Small intestine (tissue), 16 donors: ENCODE data around the gene CTXND1. TPM values are rescaled to one million over a fixed set of nuclear protein-coding genes. Genes with fewer than 3 reads are reported as not detected.
"Not testable (repeated sequence)": the region's sequence is repeated elsewhere in the genome, so short reads cannot be mapped to it uniquely, and the experiment has no call there.

ENCODE experiments used
- DNase-seq, 2 donors: peaks; one replicate each; pipeline versions ENCODE4 v3.0.0 to v3.0.0-alpha.2; 2013
- FAIRE-seq: peaks from 2 replicates; lab custom pipeline; 2012; peaks lifted over from hg19 to GRCh38; lab: Jason Lieb, UNC
- H3K27ac ChIP-seq, 3 donors: one replicate each; pipeline ENCODE4 v1.5.1; 2013; ENCODE audit warnings: low read length in 2 of 3, mild to moderate bottlenecking in 2 of 3, control low read depth in 1 of 3, inconsistent platforms in 1 of 3, low read depth in 1 of 3, moderate library complexity in 1 of 3
- H3K27me3 ChIP-seq, 3 donors: one replicate each; pipeline ENCODE4 v1.6.1; 2013; ENCODE audit warnings: low read length in 3 of 3, inconsistent platforms in 1 of 3; ENCODE audit not compliant: control insufficient read depth in 3 of 3, insufficient read depth in 3 of 3
- H3K36me3 ChIP-seq, 3 donors: one replicate each; pipeline ENCODE4 v1.6.1; 2013; ENCODE audit warnings: low read length in 3 of 3, inconsistent platforms in 1 of 3, low read depth in 1 of 3, mild to moderate bottlenecking in 1 of 3, moderate library complexity in 1 of 3; ENCODE audit not compliant: control insufficient read depth in 3 of 3, insufficient read depth in 2 of 3
- H3K4me1 ChIP-seq, 3 donors: one replicate each; pipeline ENCODE4 v1.6.1; 2013; ENCODE audit warnings: low read length in 2 of 3, inconsistent platforms in 1 of 3, low read depth in 1 of 3, mild to moderate bottlenecking in 1 of 3, moderate library complexity in 1 of 3; ENCODE audit not compliant: control insufficient read depth in 3 of 3, insufficient read depth in 2 of 3
- H3K4me3 ChIP-seq, 3 donors: one replicate each; pipeline ENCODE4 v1.5.1; 2013; ENCODE audit warnings: low read length in 3 of 3, control low read depth in 1 of 3, inconsistent platforms in 1 of 3, low read depth in 1 of 3, mild to moderate bottlenecking in 1 of 3, moderate library complexity in 1 of 3
- H3K9me3 ChIP-seq, 2 donors: one replicate each; pipeline ENCODE4 v1.6.1; 2013; ENCODE audit warnings: low read depth in 1 of 2, low read length in 1 of 2; ENCODE audit not compliant: control insufficient read depth in 2 of 2, insufficient read depth in 1 of 2
- WGBS, 3 donors: extraction: QIAGEN DNeasy Blood & Tissue Kit; methylation state at CpG; one replicate each; pipeline ENCODE4 v1.1.7; 2013; 5-methylcytosine and 5-hydroxymethylcytosine counted together
- long read RNA-seq, 10 donors: transcript quantifications; one replicate each; lab custom pipeline, GENCODE V29; 2026
- polyA plus RNA-seq, 4 donors: library from polyadenylated mRNA; stranded (reverse) in 3 of 4; unstranded in 1 of 4; fragments of 200-250 nt in 3 of 4; fragments of 120-200 nt in 1 of 4; gene quantifications; one replicate each; pipeline versions ENCODE4 v1.2.1 to v1.2.3, GENCODE V29; 2013
- donor health status: healthy with polysubstance abuse.
- donor health status: control.
- donor health status: control.
- donor health status: Bipolar disorder and iron deficiency.
- donor health status: healthy.

Gene CTXND1
- polyA plus RNA-seq, result 10 to 100 TPM in 1 of 4 donors, 1 to 10 TPM in 1, under 1 TPM in 2; under 0.01 to 12.8 (median 0.61) TPM
- long read RNA-seq, donor 1, result 0 reads
- long read RNA-seq, donor 2, result 0 reads
- long read RNA-seq, donor 3, result 0 reads
- long read RNA-seq, donor 4, result 0 reads
- long read RNA-seq, donor 5, result 0 reads
- long read RNA-seq, donor 6, result 0 reads
- long read RNA-seq, donor 7, full-length matches to known transcripts, result 1 of 1 reads
- long read RNA-seq, donor 7, partial matches to known transcripts, result 0 of 1 reads
- long read RNA-seq, donor 7, other reads (novel, unspliced or antisense), result 0 of 1 reads
- long read RNA-seq, donor 8, result 0 reads
- long read RNA-seq, donor 9, result 0 reads
- long read RNA-seq, donor 10, full-length matches to known transcripts, result 4 of 4 reads
- long read RNA-seq, donor 10, partial matches to known transcripts, result 0 of 4 reads
- long read RNA-seq, donor 10, other reads (novel, unspliced or antisense), result 0 of 4 reads

DNA sequence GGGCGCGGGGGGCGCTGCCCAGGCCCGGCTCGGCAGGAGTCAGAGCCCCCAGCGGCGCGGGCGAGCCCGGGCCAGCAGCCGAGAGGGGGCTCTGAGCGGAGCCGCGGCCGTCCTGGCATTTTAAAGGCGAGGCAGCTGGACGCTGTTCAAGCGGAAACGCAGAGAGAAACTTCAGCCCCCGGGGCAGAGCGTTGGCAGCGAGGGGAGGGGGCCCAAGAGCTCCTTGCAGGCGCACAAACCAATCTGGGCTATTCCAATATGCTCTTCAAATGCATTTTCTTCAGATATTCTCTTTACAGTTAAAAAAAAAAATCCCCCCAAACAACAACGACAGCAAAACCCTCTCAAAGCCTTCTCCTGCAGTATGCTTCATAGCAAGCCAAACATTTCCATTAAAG lies at the start of gene CTXND1:
TSS of gene CTXND1 (minus strand) at position 93 of the 398 bp plus-strand sequence. CDS start 50,264 bp downstream, outside the sequence.
- DNase-seq, result peak in 1 of 2 donors; percentile 59
- Histone ChIP-seq H3K27ac (peak within 1 kb of the TSS in 1 of 3 donors; percentile 21), H3K36me3 (no peaks in the 10 kb centered on the region), H3K27me3 (peaks cover 5 to 30% (median 18%) of the 10 kb centered on the region in 3 donors), H3K9me3 (no peaks in the 10 kb centered on the region), H3K4me1 (no peaks in the 10 kb centered on the region), H3K4me3 (peak within 1 kb of the TSS in 1 of 3 donors; percentile 45)
- no peak for FAIRE-seq
- WGBS, 3 donors, result 1 to 2% (median 2%) methylated on average over 18 to 24 of the region's 24 CpGs

DNA sequence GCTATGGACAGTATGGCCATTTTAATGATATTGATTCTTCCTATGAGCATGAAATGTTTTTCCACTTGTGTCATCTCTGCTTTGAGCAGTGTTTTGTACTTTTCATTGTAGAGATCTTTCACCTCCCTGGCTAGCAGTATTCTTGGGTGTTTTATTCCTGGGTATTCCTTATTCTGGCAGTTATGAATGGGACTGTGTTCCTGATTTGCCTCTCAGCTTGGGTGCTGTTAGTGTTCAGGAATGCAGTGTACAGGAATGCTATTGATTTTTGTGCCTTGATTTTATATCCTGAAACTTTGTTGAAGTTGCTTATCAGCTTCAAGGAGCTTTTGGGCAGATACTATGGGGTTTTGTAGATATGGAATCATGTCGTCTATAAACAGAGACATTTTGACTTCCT lies 49.5 kb upstream of the CTXND1 start:
- Histone ChIP-seq H3K27ac (no peak overlapping the region), H3K36me3 (no peaks in the 10 kb centered on the region), H3K27me3 (no peaks in the 10 kb centered on the region), H3K9me3 (no peaks in the 10 kb centered on the region), H3K4me3 (no peak overlapping the region), H3K4me1 (no peaks in the 10 kb centered on the region)
- WGBS, 3 donors, result 19 to 44% (median 40%) methylated on average over 1 of the region's 1 CpG
- no peak for DNase-seq
- no peak for FAIRE-seq

DNA sequence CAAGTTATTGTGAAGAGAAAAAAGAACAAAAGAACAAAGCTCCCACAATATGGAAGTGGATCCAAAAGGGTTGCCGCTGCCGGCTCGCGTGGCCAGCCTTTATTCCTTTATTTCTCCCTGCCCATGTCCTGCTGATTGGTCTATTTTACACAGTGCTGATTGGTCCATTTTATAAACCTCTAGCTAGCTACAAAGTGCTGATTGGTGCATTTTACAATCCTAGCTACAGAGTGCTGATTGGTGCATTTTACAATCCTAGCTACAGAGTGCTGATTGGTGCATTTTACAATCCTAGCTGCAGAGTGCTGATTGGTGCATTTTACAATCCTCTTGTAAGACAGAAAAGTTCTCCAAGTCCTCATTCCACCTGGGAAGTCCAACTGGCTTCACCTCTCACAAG lies 43.8 kb upstream of the CTXND1 start:
- not testable (repeated sequence) for DNase-seq, H3K9me3 ChIP-seq, H3K27ac ChIP-seq, H3K36me3 ChIP-seq, FAIRE-seq, H3K27me3 ChIP-seq, H3K4me1 ChIP-seq, H3K4me3 ChIP-seq
- 89 to 98% (median 96%) methylated on average over 4 of the region's 4 CpGs for WGBS, 3 donors

DNA sequence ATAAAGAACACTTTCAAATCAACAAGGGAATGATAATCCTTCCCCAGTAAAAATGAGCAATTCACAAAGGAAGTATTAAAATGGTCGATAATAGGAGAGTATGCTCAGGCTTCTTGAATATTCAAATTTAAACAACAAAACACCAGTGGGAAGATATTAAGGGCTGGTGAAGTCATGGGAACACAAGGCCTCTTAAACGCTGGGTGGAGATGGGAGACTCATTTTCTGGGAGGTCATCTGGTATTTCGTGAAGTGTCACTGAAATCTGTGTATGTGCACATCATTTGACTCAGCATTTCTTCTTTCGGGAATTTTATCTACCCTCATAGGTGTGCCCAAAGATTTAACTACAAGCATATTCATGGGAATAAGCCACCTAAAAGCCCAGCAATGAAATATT lies 40.1 kb upstream of the CTXND1 start:
- FAIRE-seq, result no peak
- H3K9me3 ChIP-seq, result no peaks in the 10 kb centered on the region
- DNase-seq, result no peak
- no peaks in the 10 kb centered on the region for H3K36me3 ChIP-seq
- no peak overlapping the region for H3K27ac ChIP-seq
- no peak overlapping the region for H3K4me3 ChIP-seq
- no peaks in the 10 kb centered on the region for H3K4me1 ChIP-seq
- H3K27me3 ChIP-seq, result no peaks in the 10 kb centered on the region
- WGBS, 3 donors, result 85 to 86% (median 86%) methylated on average over 4 of the region's 4 CpGs

DNA sequence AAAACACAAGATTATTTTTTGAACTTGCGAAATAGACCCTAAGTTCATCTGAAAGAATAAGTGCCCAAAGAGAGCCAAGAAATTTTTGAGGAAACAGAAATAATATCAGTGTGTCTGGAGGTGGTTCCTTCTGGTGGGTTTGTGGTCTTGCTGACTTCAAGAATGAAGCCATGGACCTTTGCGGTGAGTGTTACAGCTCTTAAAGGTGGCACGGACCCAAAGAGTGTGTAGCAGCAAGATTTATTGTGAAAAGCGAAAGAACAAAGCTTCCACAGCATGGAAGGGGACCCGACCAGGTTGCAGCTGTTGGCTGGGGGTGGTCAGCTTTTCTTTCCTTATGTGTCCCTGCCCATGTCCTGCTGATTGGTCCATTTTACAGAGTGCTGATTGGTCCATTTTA lies 38.9 kb upstream of the CTXND1 start:
- not testable (repeated sequence) for DNase-seq, H3K4me1 ChIP-seq, FAIRE-seq

DNA sequence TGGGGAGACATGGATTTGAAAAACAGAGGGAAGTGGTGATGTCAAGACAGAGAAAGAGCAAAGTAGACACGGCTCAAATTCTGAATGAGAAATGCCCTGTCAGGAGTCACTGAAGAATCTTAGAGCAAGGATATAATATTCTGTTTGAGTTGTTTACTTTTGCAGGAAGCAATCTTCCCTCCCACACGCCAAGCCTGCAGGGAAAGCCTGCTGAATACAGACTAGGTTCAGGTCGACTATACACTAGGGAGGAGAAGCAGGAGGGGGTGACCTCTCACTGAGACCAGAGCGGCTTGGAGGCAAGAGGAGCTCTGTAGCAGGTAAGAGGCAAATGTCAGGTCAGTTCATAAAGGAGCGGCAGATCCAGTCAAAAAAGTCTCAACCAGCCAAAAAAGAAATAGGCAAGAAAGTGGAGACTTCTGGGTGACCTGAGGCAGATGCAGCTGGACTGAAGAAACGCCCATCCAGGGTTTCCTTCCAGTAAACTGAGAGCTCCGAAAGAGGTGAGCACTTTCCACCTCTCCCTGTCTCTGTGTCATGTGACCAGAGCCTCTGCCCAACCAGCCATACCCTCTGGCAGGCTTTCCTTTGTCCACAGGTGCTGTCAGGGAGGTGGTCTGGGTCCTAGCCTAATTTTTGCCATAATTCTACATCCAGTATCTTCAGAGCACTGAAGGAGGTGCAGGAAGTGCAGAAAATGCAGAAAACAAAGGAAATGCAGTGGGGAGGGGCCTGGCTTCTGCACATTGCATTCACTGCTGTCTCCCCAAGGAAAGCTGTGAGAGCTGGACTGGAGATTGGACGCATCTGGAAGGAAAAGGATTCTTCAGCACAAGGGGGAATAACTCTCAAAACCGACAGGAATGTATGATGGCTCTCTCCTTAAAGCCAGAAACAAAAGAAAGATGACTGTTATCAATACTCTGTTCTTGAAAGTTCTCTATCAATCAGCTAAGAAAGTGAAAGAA lies 37.8 kb upstream of the CTXND1 start:
- no peak for FAIRE-seq
- Histone ChIP-seq H3K27me3 (no peaks in the 10 kb centered on the region), H3K36me3 (no peaks in the 10 kb centered on the region), H3K4me1 (no peaks in the 10 kb centered on the region), H3K27ac (no peak overlapping the region), H3K4me3 (no peak overlapping the region), H3K9me3 (no peaks in the 10 kb centered on the region)
- WGBS, 3 donors, result 33 to 43% (median 40%) methylated on average over 9 of the region's 9 CpGs
- no peak for DNase-seq

More for the DNA sequence above, 38.9 kb upstream of the CTXND1 start:
- not testable (repeated sequence) for H3K4me3 ChIP-seq, H3K9me3 ChIP-seq, H3K36me3 ChIP-seq, H3K27ac ChIP-seq, H3K27me3 ChIP-seq
- 71 to 82% (median 76%) methylated on average over 5 of the region's 5 CpGs for WGBS, 3 donors

DNA sequence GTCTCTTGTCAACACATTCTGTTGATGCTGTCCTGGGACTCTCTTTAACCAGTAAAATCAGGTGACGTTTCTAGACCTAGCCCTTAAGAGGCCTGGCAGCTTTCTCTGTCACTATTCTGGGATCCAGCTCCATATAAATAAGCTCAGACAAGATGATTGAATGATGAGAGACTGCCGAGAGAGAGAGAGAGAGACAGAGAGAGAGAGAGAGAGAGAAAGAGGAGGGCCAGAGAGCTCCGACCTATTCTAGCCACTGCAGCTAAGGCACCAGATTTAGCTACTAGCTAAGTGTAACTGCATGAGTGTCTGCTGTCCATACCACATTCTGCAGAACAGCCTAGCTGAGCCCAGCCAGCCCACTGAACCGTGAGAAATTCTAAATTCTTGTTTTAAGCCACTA lies 36.1 kb upstream of the CTXND1 start:
- Histone ChIP-seq H3K27ac (no peak overlapping the region), H3K36me3 (no peaks in the 10 kb centered on the region), H3K9me3 (no peaks in the 10 kb centered on the region), H3K27me3 (no peaks in the 10 kb centered on the region), H3K4me1 (peaks cover 0 to 2% (median 0%) of the 10 kb centered on the region in 3 donors), H3K4me3 (no peak overlapping the region)
- DNase-seq (no peak), FAIRE-seq (no peak)
- WGBS, 3 donors, result 57 to 82% (median 69%) methylated on average over 4 of the region's 4 CpGs

DNA sequence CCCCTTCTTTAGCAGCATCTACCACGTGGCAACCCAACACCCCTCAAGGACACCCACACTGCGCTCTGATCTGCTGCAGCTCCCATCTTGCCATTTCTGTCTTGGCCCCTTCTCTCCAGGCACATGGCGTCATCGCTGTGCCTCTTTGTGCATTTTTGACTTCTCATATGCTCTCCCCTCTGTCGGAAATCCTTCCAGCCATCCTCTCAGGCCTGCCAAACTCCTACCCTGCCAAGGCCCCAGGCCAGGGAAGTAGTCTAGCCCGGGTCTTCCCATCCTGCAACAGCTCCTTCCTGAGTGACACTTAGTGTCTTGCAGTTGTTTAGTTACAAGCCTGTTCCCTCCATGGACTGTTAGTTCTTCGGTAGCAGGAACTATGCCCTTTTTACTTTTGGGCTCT lies 34.0 kb upstream of the CTXND1 start:
- Histone ChIP-seq H3K36me3 (no peaks in the 10 kb centered on the region), H3K9me3 (no peaks in the 10 kb centered on the region), H3K27me3 (no peaks in the 10 kb centered on the region), H3K4me1 (peaks cover 0 to 6% (median 0%) of the 10 kb centered on the region in 3 donors), H3K27ac (no peak overlapping the region), H3K4me3 (no peak overlapping the region)
- DNase-seq, result no peak
- no peak for FAIRE-seq
- WGBS, 3 donors, result 79 to 86% (median 80%) methylated on average over 7 of the region's 7 CpGs
